Measurements from ENCODE around the gene MRPS11.
A peak's percentile ranks its signal among the peaks of the same experiment; 100 is the strongest.

Gene MRPS11
- long read RNA-seq, transcript MRPS11-201 (6 exons, 3,644 nt), result major isoform, 44 of 89 reads
- long read RNA-seq, partial matches to known transcripts, result 7 of 89 reads
- long read RNA-seq, other reads (novel, unspliced or antisense), result 34 of 89 reads

- TF ChIP-seq REST (IDR thresholded peaks at IDR 0.05; ENCODE audit: insufficient replicate concordance, low read depth), result peak; percentile 76
- TF ChIP-seq POLR2AphosphoS5 (IDR thresholded peaks at IDR 0.05; ENCODE audit: low read depth), result peak; percentile 81
- TF ChIP-seq, protein P1, sequence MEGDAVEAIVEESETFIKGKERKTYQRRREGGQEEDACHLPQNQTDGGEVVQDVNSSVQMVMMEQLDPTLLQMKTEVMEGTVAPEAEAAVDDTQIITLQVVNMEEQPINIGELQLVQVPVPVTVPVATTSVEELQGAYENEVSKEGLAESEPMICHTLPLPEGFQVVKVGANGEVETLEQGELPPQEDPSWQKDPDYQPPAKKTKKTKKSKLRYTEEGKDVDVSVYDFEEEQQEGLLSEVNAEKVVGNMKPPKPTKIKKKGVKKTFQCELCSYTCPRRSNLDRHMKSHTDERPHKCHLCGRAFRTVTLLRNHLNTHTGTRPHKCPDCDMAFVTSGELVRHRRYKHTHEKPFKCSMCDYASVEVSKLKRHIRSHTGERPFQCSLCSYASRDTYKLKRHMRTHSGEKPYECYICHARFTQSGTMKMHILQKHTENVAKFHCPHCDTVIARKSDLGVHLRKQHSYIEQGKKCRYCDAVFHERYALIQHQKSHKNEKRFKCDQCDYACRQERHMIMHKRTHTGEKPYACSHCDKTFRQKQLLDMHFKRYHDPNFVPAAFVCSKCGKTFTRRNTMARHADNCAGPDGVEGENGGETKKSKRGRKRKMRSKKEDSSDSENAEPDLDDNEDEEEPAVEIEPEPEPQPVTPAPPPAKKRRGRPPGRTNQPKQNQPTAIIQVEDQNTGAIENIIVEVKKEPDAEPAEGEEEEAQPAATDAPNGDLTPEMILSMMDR (IDR thresholded peaks at IDR 0.05; ENCODE audit: insufficient read depth, low read length), result no peak
- peak within 1 kb of the TSS; percentile 60 for H3K4me3 ChIP-seq (replicated peaks; ENCODE audit: insufficient read depth, low read length)
- peak; percentile 67 to 87 for DNase-seq (ENCODE audit: low read depth in 1 of 2, low spot score in 1 of 2)
- peak within 1 kb of the TSS; percentile 100 for H3K27ac ChIP-seq (replicated peaks)
- H3K27me3 ChIP-seq (ENCODE audit: insufficient read depth, poor library complexity, severe bottlenecking), result no peaks in the 10 kb centered on the region
These were observed at the start of gene MRPS11, which contains the start of gene MRPL46 for GRCh38 chr15:88467073-88467934. TSS of gene MRPS11 (plus strand) at chr15:88467708. CDS start at chr15:88467718, 10 bp downstream. TSS of gene MRPL46 (minus strand) at chr15:88467388. CDS start at chr15:88467377, 11 bp downstream.

DNA sequence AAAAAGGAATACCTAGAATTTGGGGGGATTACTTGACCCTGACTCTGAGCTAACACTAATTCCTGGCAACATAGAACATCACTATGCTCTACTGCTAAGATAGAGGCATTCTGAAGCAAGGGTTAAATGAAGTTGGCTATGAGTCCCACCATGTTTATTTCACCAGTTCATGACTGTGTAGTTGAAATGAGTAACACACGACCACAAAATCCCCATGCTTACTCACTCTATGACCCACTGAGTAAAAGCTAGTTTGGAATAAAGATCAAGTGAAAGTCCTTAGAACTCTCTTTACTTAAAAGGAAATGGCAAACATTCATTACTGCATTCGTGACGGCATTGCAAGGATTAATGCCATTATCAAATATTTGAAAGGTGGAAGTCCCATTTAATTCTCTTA, 47.7 kb upstream of the MRPS11 start:
- no peak for DNase-seq (ENCODE audit: low read depth in 1 of 2, low spot score in 1 of 2)
- peaks cover 3% of the 10 kb centered on the region for H3K27me3 ChIP-seq (ENCODE audit: insufficient read depth, poor library complexity, severe bottlenecking)
- TF ChIP-seq, protein P1 (IDR thresholded peaks at IDR 0.05; ENCODE audit: insufficient read depth, low read length), result no peak
- no peak for TF ChIP-seq POLR2AphosphoS5 (IDR thresholded peaks at IDR 0.05; ENCODE audit: low read depth)
- TF ChIP-seq REST (IDR thresholded peaks at IDR 0.05; ENCODE audit: insufficient replicate concordance, low read depth), result no peak
- TF ChIP-seq SPI1 (IDR thresholded peaks at IDR 0.05; ENCODE audit: borderline replicate concordance, low read depth), result no peak
- TF ChIP-seq GABPA (IDR thresholded peaks at IDR 0.05; ENCODE audit: low read depth), result no peak
- H3K4me3 ChIP-seq (replicated peaks; ENCODE audit: insufficient read depth, low read length), result no peak overlapping the region
- H3K27ac ChIP-seq (replicated peaks), result no peak overlapping the region

DNA sequence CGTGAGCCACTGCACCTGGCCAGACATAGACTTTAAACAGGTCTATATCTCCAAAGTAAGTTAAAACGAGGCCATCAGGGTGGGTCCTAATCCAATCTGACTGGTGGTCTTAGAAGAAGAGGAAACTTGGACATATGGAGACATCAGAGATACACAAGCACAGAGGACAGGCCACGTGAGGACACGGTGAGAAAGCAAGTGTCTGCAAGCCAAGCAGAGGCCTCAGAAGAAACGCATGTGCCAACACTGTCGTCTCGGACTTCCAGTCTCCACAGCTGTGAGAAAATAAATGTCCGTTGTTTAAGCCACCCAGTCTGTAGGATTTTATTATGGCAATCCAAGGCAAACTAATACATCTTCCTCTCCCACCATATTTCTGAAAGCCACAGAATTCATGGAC, 44.2 kb upstream of the MRPS11 start:
- Histone ChIP-seq H3K4me3 (replicated peaks; ENCODE audit: insufficient read depth, low read length) (no peak overlapping the region), H3K27ac (replicated peaks) (no peak overlapping the region), H3K27me3 (ENCODE audit: insufficient read depth, poor library complexity, severe bottlenecking) (peaks cover 2% of the 10 kb centered on the region)
- no peak for TF ChIP-seq POLR2AphosphoS5 (IDR thresholded peaks at IDR 0.05; ENCODE audit: low read depth)
- no peak for TF ChIP-seq REST (IDR thresholded peaks at IDR 0.05; ENCODE audit: insufficient replicate concordance, low read depth)
- TF ChIP-seq, protein P1 (IDR thresholded peaks at IDR 0.05; ENCODE audit: insufficient read depth, low read length), result no peak
- TF ChIP-seq SPI1 (IDR thresholded peaks at IDR 0.05; ENCODE audit: borderline replicate concordance, low read depth), result no peak
- TF ChIP-seq GABPA (IDR thresholded peaks at IDR 0.05; ENCODE audit: low read depth), result no peak
- no peak for DNase-seq (ENCODE audit: low read depth in 1 of 2, low spot score in 1 of 2)
